ENCODE data around the gene SYNC. TPM values are rescaled to one million over a fixed set of nuclear protein-coding genes. Genes with fewer than 3 reads are reported as not detected.

The SYNC gene
- total and polyA plus RNA-seq, 10 of the 15 experiments (the other 5 are each of a cell fraction or from before 2014, with no cell fraction given): 0.04 to 0.12 (median 0.05) TPM; not detected in 7

DNA sequence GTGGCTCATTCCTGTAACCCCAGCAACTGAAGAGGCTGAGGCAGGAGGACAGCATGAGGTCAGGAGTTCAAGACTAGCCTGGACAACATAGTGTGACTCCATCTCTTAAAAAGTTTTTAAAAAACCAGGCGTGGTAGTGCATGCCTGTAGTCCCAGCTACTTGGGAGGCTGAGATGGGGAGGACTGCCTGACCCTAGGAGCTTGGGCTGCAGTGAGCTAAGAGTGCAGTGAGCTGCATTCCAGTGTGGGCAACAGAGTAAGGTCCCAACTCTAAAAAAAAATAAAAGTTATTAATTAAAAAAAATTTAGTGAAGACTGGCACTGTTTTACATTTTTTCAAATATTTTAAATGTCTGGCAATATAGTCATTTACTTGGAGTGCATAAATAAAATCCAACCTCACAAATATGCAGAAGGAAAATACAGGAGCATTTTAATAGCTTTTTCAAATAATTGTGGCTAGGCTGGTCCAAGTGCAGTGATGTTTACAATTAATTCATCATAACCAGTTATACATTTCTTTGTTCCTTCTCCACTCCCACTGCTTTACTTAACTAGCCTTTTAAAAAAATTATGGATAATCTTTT is 63.0 kb downstream of the SYNC start:
- no peak for TF ChIP-seq NFXL1 (IDR thresholded peaks at IDR 0.05; ENCODE audit: borderline replicate concordance)
- no peak for TF ChIP-seq IRF4 (IDR thresholded peaks at IDR 0.05; ENCODE audit: low read depth, low read length)
- no peak for TF ChIP-seq WRNIP1 (IDR thresholded peaks at IDR 0.05; ENCODE audit: borderline replicate concordance, low read depth, low read length)
- TF ChIP-seq CUX1 (IDR thresholded peaks at IDR 0.05; ENCODE audit: insufficient replicate concordance, low read depth, low read length): no peak
- TF ChIP-seq KDM1A (IDR thresholded peaks at IDR 0.05; ENCODE audit: borderline replicate concordance): no peak
- TF ChIP-seq RAD51 (IDR thresholded peaks at IDR 0.05): no peak
- RAD21 ChIA-PET (ENCODE audit: unreplicated experiment): interaction anchor here (1.3 kb wide), 1 partner anchor 9 kb away, joined by 6 read pairs; no protein-coding TSS in a partner anchor
- Histone ChIP-seq H3K36me3 (ENCODE audit: control insufficient read depth in 2 of 2, insufficient read depth in 2 of 2, low read length in 1 of 2) (no peaks in the 10 kb centered on the region; a peak in 2 of 4 replicates), H3K9me3 (replicated peaks; ENCODE audit: control insufficient read depth, insufficient read depth, low read length) (no peaks in the 10 kb centered on the region), H3K4me3 (no peak overlapping the region), H3K9ac (ENCODE audit: control insufficient read depth, insufficient read depth, low read length) (no peak overlapping the region), H4K20me1 (ENCODE audit: control insufficient read depth, insufficient read depth) (no peaks in the 10 kb centered on the region), H3K27ac (ENCODE audit: control insufficient read depth, insufficient read depth) (no peak overlapping the region), H3K79me2 (ENCODE audit: control insufficient read depth, insufficient read depth, low read length) (peaks cover 50% of the 10 kb centered on the region), H3K27me3 (replicated peaks in 1 of 2; ENCODE audit: control insufficient read depth in 2 of 2, insufficient read depth in 2 of 2, low read length in 1 of 2) (no peaks in the 10 kb centered on the region), H3K4me1 (ENCODE audit: control insufficient read depth, insufficient read depth, low read length) (no peaks in the 10 kb centered on the region), H3K4me2 (ENCODE audit: control insufficient read depth, insufficient read depth) (no peak overlapping the region), H2AFZ (ENCODE audit: control insufficient read depth, low read depth, low read length) (no peak overlapping the region)
- ATAC-seq (no peak), FAIRE-seq (no peak), DNase-seq (ENCODE audit: low read depth, low spot score) (no peak)
- POLR2A ChIA-PET: interaction anchor here (0.5 kb wide), 1 partner anchor 10 kb away, joined by 6 read pairs; no protein-coding TSS in a partner anchor
- BruUV-seq (replicated peaks): no TSS peak
- CTCF ChIA-PET: no interaction called here
- intact Hi-C loops (cut with micrococcal nuclease; ENCODE audit: unreplicated experiment): no loop called here
- in situ Hi-C loops (cut with MboI): no loop called here
- 93% methylated on average over 1 of the region's 1 CpG for WGBS (ENCODE audit: insufficient coverage, insufficient replicate concordance, low lambda C conversion rate, missing lambda C conversion rate)
- SMC1A ChIA-PET (ENCODE audit: uncharacterized antibody, unreplicated experiment): interaction anchor here (0.6 to 1.7 kb wide), 2 partner anchors 12 to 213 kb away, joined by 3 to 6 read pairs; no protein-coding TSS in a partner anchor

Measured in GM12878 (cell line).